ENCODE data around the gene TGFB2.

TGFB2 gene

DNA sequence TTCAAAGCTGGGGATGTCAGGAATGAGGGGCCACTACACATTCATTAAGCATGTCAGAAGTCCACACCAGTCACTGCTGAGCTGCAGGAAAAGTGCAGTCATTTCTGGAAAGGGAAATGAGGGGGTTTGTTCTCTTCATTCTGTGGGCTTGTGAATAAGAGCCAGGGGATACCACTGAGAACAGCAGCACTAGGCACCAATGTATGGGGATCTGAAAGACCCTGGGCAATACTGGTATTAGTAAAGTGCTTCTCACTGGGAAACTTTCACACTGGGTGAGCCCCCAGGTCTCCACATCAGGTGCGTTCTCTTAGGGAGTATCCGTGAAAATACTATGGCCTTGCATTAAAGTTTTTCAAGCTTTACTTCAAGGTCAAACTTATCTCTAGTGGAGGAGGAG lies 49.9 kb downstream of the TGFB2 start:
- no peak for DNase-seq

DNA sequence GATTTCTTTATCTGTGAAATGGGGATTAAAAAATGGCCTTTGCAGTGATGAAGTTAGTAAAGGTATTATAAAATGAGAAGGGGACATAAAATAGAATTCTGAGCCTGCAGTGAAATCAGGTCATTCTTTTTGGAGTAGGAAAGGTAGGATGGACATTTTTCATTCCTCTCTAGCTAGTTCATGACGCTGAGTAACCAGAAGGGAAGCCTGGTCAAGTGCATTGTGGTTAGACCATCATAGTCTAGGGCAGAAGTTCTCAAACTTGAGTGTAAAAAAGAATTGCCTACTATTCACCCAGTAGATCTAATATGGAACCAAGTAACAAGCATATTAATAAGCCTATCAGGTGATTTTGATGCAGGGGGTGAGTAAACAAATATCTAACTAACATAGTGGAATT lies 50.8 kb downstream of the TGFB2 start:
- no peak for DNase-seq

DNA sequence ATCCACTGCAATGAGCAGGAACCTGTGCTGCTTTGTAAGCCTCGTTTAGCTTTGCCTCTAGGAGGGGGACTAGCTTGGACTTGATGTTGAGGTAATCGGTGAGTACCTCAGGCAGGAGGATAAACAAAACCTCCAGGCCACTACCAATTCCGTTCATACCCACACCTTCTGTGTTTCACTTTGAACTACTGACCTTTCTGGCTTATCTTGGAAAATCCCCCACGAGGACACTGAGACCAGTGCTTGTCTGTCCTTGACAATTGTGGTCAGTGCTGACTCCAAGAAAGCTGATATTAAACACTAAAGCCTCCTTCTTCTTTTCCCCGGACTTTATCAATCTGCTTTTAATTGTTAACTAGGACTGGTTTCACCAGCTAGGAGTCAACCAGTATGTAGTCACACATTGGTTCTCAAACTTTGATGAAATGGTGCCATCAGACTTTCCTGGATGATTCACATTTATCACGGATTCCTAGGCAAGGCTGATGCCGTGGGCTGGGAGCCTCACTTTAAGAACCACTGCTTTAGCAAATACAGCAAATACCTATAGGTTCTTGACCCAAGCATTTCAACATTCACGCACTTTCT lies 52.7 kb downstream of the TGFB2 start:
- no peak for DNase-seq

- no peak for DNase-seq
These were observed 55.5 kb downstream of the TGFB2 start for GRCh38 chr1:218400624-218401023.

- DNase-seq, result no peak
These were observed 56.4 kb downstream of the TGFB2 start for GRCh38 chr1:218401441-218401997.

- no peak for DNase-seq
These were observed 57.1 kb downstream of the TGFB2 start for GRCh38 chr1:218401998-218402785.

DNA sequence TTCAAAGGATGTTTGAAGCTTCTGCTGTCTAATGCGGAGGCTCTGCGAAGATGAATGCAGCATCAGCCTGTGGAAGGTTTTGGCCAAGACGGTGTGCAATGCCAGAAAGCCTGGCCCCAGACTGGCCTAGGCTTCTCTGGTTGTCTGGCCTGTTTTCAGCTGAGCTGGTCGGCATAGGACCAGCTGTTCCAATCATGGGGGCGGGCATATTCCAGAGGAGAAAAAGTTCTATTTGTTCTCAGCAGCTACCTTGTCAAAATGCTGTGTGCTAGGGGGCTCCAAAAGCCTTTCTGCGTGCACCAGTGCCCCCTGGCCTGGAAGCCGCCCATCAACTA lies 57.6 kb downstream of the TGFB2 start:
- DNase-seq, result no peak

DNA sequence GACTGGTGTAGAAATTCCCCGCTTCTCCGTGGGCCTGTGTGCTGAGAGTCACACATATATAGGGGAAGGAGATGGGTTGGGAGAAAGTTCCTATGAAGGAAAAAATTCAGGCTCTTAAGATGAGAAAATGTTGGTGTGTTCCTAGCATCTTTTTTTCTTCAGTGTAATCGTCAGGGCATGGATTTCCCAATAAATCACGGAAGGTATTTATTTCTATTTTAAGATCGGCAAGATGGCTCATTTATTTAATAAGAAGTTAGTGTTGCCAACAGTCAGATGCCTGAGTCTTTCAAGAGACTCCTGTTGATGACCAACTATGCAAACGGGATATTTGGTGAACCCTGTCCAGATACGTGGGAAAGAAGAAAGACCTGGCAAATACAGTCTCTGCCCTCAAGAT lies 58.2 kb downstream of the TGFB2 start:
- DNase-seq, result no peak

DNA sequence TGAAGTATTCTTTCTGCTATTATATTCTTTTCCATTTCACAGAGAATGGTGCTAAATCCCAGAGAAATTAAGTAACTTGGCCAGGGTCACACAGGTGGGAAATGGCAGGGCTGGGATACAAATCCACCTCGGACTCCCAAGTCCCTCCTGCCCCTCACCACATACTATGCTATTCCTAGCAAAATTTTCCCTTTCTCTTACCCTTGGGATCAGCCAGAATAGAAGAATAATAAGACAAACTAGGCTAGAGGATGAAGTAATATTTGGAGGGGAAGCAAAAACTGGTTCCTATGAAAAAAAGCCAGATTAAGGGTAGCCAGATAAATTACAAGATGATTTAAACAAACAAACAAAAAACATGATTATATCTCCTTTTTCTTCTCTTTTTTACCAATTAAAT lies 62.5 kb downstream of the TGFB2 start:
- DNase-seq, result no peak

- DNase-seq, result no peak
These were observed 63.0 kb downstream of the TGFB2 start for GRCh38 chr1:218408135-218408534.

DNA sequence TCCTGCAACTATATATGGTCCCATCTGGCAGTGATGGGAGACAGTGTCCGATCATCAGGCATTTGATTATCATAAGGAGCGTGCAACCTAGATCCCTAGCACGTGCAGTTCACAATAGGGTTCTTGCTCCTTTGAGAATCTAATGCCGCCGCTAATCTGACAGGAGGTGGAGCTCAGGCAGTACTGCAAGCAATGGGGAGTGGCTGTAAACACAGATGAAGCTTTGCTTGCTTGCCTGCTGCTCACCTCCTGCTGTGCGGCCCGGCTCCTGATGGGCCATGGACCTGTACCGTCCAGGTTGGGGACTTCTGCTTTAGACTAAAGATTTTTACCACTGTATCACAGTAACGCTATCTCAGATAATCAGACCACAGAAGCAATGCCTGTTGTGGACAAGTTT lies 63.8 kb downstream of the TGFB2 start:
- DNase-seq, result no peak

GRCh38 chr1:218409946-218410510 lies 64.9 kb downstream of the TGFB2 start:
- no peak for DNase-seq

DNA sequence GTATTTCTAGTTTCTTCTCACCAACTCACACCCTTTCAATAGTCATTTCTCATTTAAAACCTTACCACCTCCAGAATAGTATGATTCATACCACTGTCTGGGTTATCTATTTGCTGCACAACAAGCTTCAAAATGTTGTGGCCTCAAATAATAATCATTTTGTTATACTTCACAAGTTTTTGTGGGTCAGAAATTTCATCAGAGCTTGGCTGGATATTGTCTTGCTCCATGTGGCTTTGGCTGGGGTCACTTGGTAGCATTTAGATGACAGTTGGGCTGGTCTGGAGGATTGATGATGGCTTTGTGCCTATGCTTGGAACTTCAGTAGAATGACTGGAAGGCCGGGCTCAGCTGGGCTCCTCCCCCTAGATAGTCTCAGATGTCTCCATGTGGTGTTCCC lies 66.0 kb downstream of the TGFB2 start:
- no peak for DNase-seq

- DNase-seq, result no peak
These were observed 67.0 kb downstream of the TGFB2 start for GRCh38 chr1:218412171-218412570.

DNA sequence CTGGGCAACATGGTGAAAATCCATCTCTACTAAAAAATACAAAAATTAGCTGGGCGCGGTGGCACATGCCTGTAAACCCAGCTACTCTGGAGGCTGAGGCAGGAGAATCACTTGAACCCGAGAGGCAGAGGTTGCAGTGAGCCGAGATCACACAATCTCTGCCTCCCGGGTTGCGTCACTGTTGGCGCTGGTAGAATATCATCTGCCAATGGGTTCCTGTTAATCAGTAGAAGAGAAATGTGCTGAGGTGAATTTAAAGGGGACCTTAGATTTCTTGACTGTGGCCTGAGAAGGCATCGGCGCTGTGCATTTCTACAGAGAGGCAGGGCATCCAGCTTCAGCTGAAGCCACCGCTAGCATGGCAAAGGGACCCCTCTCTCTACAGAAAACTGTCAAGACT lies 68.0 kb downstream of the TGFB2 start:
- DNase-seq, result no peak

DNA sequence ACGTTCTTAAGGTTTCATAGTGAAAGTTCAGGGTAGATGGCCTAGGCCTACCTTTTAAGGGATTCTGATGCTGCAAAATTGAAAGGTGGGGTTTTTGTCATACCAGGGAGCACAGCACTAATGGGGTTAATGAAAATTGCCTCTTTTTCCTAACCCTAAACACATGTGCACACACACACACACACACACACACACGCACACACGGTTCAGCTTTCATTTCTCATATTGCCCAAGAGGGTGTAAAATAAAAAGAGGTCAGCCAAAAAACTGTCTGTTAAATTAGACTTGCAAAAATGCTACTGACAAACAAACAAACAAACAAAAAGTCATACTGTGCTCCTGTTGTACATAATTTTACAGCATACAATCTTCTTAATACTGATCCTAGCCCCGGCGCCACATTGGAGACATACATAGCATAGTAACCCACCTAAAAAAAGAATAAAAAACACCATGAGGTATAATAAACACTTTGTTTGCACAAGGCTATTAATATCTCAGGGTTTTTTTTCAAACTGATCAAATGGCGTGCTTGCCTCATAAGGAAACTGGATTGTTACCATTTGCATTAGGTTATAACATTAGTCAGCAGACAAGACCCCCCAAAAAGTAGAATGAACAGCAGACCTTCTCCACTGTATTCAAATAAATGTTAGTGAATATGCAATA lies 69.1 kb downstream of the TGFB2 start:
- DNase-seq, result no peak

DNA sequence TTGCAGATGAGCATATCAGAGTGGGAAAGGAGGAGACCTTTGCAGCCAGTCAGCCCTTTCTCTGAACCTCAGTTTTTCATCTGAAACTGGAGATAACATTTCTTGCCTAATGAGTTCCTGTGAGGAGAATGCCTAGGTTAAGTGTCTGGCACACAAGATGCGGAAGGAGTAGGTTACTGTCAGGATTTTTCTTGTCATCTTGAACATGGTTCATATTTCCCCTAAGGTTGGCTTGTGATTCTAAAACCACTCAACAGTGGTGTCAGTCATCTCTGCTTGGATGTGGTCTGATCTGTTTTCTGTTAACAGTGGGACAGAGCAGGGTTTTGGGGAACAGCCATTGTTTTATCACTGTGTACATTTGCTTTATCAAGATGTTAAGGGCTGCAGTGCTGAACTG lies 70.6 kb downstream of the TGFB2 start:
- DNase-seq, result no peak

GRCh38 chr1:218421531-218421930 lies 76.4 kb downstream of the TGFB2 start:
- DNase-seq, result no peak

DNA sequence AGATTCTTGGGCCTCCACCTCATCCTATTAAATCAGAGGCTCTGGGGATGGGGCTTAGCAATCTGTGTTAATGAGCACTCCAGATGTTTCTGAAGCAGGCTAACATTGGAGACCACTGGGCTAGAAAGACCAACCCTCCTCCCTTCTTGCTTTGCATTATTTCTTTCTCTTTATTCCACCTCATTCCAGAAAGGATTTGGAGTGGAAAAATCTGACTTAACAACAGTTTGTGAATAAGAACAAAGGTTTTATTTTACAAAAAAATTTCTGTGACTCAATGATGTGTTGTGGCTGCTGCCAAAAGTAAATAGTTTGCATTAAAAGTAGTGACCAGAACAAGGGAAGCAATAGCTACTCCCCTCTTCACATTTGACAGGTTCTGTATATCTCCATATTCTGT lies 79.4 kb downstream of the TGFB2 start:
- DNase-seq, result no peak

DNA sequence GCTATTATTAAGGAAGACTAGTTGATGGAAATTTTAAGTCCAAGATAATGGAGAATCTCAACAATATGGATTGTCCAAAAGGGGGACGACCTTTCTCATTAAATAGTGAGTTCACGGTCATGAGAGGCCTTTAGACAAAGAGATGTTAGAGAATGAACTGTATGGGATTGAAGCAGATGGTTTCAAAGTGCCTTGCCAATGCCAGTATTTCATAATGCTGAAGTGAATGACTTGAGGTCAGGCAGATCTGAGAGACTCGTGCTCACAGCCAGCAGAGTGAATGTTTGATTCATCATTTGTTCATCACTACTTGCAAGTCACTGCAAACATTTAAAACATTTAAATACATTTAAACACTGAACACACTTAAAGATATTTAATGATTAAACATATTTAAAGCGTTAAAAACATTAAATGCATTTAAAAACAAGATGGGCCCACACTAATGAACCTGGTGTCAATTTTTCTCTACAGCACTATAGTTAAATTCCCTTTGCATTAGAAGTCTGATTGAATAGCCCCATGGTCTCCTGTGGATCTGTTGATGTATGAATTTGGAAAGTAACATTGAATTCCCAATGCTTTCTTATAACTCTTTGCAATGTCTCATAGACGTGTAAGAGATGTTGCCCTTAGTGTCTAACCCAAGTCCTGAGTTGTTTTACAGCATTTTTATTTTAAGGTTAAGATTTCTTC lies 80.7 kb downstream of the TGFB2 start:
- no peak for DNase-seq

DNA sequence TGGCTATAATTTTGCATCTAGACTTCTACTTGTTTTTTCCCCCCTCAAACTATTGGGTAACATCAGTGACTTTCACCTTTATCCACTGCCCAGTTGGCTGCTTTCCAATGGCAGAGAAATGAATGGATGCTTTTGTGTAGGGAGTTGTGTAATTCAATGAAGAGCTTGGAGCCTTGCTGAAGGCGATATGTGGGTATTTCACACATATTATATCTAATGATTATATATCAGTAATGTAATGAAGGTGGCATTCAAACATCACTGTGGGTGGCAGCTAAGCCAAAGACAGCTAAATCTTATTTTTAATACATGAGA lies 81.2 kb downstream of the TGFB2 start:
- no peak for DNase-seq

- no peak for DNase-seq
These were observed 84.2 kb downstream of the TGFB2 start for GRCh38 chr1:218429301-218429700.

- DNase-seq, result no peak
These were observed 85.2 kb downstream of the TGFB2 start for GRCh38 chr1:218430346-218430745.

Data from activated CD4-positive, alpha-beta T cell treated with anti-CD3 and anti-CD28 coated beads for 48 hours (primary cell).